NCI-H2196 treated with DMSO at 0.1 percent for 48 hours (cell line): ENCODE data around the gene THAP11.

Experiments
- DNase-seq: peaks from one replicate; lab custom pipeline; 2025; ENCODE audit not compliant: unreplicated experiment; lab: John Stamatoyannopoulos, UW

The THAP11 gene

GRCh38 chr16:67841816-67842508, at the start of gene THAP11:
TSS of gene THAP11 (plus strand) at chr16:67842320. CDS start at chr16:67842555, 235 bp downstream.
- DNase-seq = peak; percentile 57

- no peak for DNase-seq
These were observed 45.9 kb upstream of the THAP11 start for GRCh38 chr16:67796099-67796718.

GRCh38 chr16:67800338-67800926, 41.7 kb upstream of the THAP11 start:
- no peak for DNase-seq

- no peak for DNase-seq
These were observed 40.9 kb upstream of the THAP11 start for GRCh38 chr16:67801241-67801640.

- DNase-seq = no peak
These were observed 40.2 kb upstream of the THAP11 start for GRCh38 chr16:67801883-67802282.

DNA sequence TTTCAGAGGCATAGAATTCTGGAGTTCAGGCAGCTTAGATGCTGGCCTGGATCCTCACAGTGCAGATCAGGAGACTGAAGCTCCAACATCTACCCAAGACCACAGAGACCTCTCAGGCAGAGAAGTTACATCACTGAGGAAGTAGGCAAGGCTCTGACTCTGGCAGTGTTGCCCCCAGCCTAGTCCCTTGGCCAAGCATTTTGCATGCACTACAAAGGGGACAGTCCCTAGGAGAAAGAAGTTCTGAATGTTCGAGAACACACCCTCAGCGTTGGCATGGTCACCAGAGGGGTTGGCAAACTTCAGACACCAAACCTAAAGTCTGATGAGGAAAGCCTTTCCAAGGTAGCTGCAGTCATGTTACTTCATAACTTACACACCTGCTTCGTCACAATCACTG, 38.2 kb upstream of the THAP11 start:
- DNase-seq = no peak

- no peak for DNase-seq
These were observed 37.1 kb upstream of the THAP11 start for GRCh38 chr16:67804853-67805542.

DNA sequence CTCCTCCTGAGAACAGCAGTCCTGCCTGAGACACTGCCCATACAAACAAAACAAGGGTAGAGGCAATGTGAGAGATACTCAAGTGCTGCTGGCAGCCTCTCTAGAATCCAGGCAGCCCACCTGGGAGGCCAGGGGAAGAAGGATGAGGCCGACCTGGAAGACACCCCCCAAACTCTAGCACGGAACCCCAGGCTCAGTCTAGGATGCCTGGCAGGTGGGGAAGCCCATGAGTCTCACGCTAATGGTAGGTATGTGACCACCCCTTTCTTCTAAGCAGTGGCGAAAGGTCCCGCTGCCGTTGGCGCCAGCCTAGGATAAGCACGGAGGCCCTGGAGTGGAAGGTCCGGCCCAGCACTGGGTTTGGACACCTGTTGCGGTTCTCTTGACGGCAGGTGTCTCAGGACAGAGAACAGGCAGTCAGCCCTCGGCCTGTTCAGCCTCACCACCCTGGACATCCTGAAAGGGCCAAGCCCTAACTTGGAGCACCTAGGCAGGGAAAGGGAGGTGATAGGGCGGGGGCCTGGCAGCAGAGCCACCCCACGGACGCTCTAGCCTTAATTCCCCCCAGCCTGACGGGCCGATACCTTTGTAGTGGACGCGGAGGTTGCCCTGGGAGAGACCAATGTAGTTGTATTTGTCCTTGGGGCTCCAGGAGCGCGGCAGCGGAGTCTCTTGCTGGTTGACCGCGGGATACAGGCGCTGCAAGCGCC, 36.2 kb upstream of the THAP11 start:
- DNase-seq = no peak

- DNase-seq = peak; percentile 88
These were observed 35.5 kb upstream of the THAP11 start, which contains the start of the genes RANBP10 and TSNAXIP1 for GRCh38 chr16:67806428-67807147. TSS of gene RANBP10 (minus strand) at chr16:67806560. CDS start at chr16:67806536, 24 bp downstream. TSS of gene TSNAXIP1 (plus strand) at chr16:67806889. CDS start at chr16:67807150, 261 bp downstream.

- DNase-seq = no peak
These were observed 34.9 kb upstream of the THAP11 start for GRCh38 chr16:67807148-67807682.

DNA sequence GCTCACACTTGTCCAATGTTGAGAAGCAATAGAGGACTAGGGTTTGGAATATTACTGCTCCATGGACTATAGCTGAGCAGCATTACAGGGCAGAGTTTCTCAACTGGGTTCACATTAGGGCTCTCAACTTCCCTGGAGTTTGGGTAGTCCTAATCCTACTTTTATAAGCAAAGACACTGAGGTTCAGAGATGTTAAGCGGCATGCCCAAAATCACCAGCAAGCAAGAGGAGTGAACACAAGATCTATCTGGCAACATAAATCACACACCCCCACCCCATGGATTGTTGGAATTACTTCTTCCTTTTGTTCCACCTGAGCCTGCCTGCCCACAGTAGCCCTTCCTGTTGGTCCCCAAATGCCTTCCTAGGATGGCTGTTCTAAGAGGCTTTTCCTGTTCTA, 30.2 kb upstream of the THAP11 start:
- no peak for DNase-seq

DNA sequence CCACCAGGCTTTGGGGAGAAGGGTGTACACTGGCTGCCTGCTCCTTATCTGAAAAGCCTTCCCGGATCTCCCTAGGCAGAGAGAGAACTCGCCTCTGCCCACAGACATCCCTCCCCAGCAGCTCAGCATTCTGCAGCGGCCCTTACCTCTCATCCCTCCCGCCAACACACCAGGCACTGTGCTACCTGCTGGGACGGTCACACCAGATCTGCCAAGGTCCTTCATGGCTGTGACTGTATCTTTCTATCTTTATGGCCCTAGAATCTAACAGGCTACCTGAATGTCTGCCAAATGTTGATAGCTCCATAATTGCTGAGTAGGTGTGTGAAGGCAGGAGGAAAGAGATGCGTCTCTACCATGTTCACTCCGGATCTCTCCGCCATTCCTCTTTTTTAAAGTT, 27.6 kb upstream of the THAP11 start:
- DNase-seq = no peak

- no peak for DNase-seq
These were observed 21.4 kb upstream of the THAP11 start for GRCh38 chr16:67820608-67821259.

DNA sequence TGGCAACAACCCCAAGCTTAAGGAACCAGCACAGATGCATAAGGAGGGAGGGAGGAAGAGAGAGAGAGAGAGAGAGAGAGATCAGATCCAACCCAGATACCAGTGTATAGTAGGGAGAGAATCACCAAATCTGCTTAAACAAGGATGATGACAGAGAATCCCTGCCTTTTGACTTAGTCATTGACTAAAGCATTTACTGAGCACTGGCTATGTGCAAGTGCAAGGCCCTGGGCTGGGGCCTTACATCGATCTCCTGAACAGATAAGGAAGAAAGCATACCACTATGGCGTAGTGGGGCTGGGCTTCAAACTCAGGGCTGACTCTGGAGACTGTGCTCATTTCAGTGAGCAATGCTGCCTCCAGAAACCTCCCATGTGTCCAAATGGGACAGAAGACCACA, 19.6 kb upstream of the THAP11 start:
- no peak for DNase-seq

GRCh38 chr16:67825119-67825518, 17.0 kb upstream of the THAP11 start:
- DNase-seq = no peak

DNA sequence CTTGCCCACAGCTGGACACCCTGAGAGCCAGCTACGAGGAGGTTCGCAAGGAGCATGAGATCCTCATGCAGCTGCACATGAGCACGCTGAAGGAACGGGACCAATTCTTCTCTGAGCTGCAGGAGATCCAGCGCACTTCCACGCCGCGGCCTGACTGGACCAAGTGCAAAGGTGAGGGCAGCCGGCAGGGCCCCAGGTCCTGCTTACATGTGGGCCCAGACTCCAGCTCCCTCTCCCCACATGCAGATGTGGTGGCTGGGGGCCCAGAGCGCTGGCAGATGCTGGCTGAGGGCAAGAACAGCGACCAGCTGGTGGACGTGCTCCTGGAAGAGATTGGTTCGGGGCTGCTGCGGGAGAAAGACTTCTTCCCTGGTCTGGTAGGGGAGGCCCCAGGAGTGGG, 16.2 kb upstream of the THAP11 start:
- no peak for DNase-seq

- DNase-seq = no peak
These were observed 13.5 kb upstream of the THAP11 start for GRCh38 chr16:67828651-67829050.

GRCh38 chr16:67833030-67833414, 9.1 kb upstream of the THAP11 start:
- DNase-seq = no peak

- DNase-seq = peak; percentile 27
These were observed 8.5 kb upstream of the THAP11 start for GRCh38 chr16:67833415-67834241.
